Measurements from ENCODE around the gene ICA1. TPM values are rescaled to one million over a fixed set of nuclear protein-coding genes. Genes with fewer than 3 reads are reported as not detected.

Gene ICA1
- total and polyA plus RNA-seq, 4 donors = 1.4 to 22.7 (median 8.1) TPM

- no peak overlapping the region for H3K4me3 ChIP-seq (ENCODE audit: low read depth in 1 of 3, low read length in 3 of 3)
- no peaks in the 10 kb centered on the region for H3K36me3 ChIP-seq (ENCODE audit: control insufficient read depth in 4 of 4, insufficient read depth in 3 of 4, low read depth in 1 of 4, low read length in 3 of 4)
- 78% methylated on average over 3 of the region's 3 CpGs for WGBS
- no peak for TF ChIP-seq RXRA (IDR thresholded peaks at IDR 0.05)
- TF ChIP-seq YY1 (IDR thresholded peaks at IDR 0.05) = no peak
- no peak for TF ChIP-seq ATF3 (IDR thresholded peaks at IDR 0.05)
- TF ChIP-seq NR2F2 (IDR thresholded peaks at IDR 0.05) = no peak
- TF ChIP-seq ZBTB33 (IDR thresholded peaks at IDR 0.05) = no peak
- no peak for TF ChIP-seq HNF4G (IDR thresholded peaks at IDR 0.05)
- no peak for TF ChIP-seq EGR1 (IDR thresholded peaks at IDR 0.05; ENCODE audit: low read depth in 2 of 2)
- no peak for TF ChIP-seq FOXA2 (IDR thresholded peaks at IDR 0.05)
- TF ChIP-seq TAF1 (conservative IDR thresholded peaks at IDR 0.05) = no peak
- no peak for TF ChIP-seq JUND (IDR thresholded peaks at IDR 0.05)
- no peak for TF ChIP-seq REST (IDR thresholded peaks at IDR 0.05)
- TF ChIP-seq SP1 (IDR thresholded peaks at IDR 0.05) = no peak
- no peak for TF ChIP-seq CTCF (IDR thresholded peaks at IDR 0.05; ENCODE audit: low read depth, low read length, missing input control)
- no peak for TF ChIP-seq HNF4A (conservative IDR thresholded peaks at IDR 0.05)
- TF ChIP-seq MAX (IDR thresholded peaks at IDR 0.05) = no peak
- no peak for TF ChIP-seq RAD21 (IDR thresholded peaks at IDR 0.05)
- H3K27ac ChIP-seq (ENCODE audit: low read depth in 1 of 2, low read length in 2 of 2) = no peak overlapping the region
- H3K9me3 ChIP-seq (ENCODE audit: control insufficient read depth in 4 of 4, low read length in 3 of 4) = no peaks in the 10 kb centered on the region
- H3K9ac ChIP-seq (ENCODE audit: low read depth in 1 of 2, low read length in 2 of 2) = no peak overlapping the region
- no peaks in the 10 kb centered on the region for H3K27me3 ChIP-seq (ENCODE audit: control insufficient read depth in 4 of 4, insufficient read depth in 4 of 4, low read length in 3 of 4)
- H3K4me1 ChIP-seq (ENCODE audit: control insufficient read depth in 4 of 4, insufficient read depth in 4 of 4, low read length in 3 of 4) = peaks cover 1 to 25% (median 23%) of the 10 kb centered on the region in 4 donors
- no peak for DNase-seq (ENCODE audit: low spot score)
Measured at GRCh38 chr7:8160250-8160649, 101.7 kb downstream of the ICA1 start.

- Histone ChIP-seq H3K27ac (ENCODE audit: low read depth in 1 of 2, low read length in 2 of 2) (no peak overlapping the region), H3K4me1 (ENCODE audit: control insufficient read depth in 4 of 4, insufficient read depth in 4 of 4, low read length in 3 of 4) (peaks cover 1 to 29% (median 26%) of the 10 kb centered on the region in 4 donors), H3K36me3 (ENCODE audit: control insufficient read depth in 4 of 4, insufficient read depth in 3 of 4, low read depth in 1 of 4, low read length in 3 of 4) (no peaks in the 10 kb centered on the region), H3K9me3 (ENCODE audit: control insufficient read depth in 4 of 4, low read length in 3 of 4) (no peaks in the 10 kb centered on the region), H3K4me3 (ENCODE audit: low read depth in 1 of 3, low read length in 3 of 3) (no peak overlapping the region), H3K27me3 (ENCODE audit: control insufficient read depth in 4 of 4, insufficient read depth in 4 of 4, low read length in 3 of 4) (no peaks in the 10 kb centered on the region), H3K9ac (ENCODE audit: low read depth in 1 of 2, low read length in 2 of 2) (no peak overlapping the region)
- WGBS = 70% methylated on average over 2 of the region's 2 CpGs
- no peak for DNase-seq (ENCODE audit: low spot score)
- TF ChIP-seq EGR1 (IDR thresholded peaks at IDR 0.05; ENCODE audit: low read depth in 2 of 2) = no peak
- TF ChIP-seq ZBTB33 (IDR thresholded peaks at IDR 0.05) = no peak
Measured at GRCh38 chr7:8159595-8159994, 102.4 kb downstream of the ICA1 start.
